GM21723 (cell line): ENCODE data around the gene KAZN.

ENCODE experiments used
- ATAC-seq: cut with Tn5 transposase; IDR thresholded peaks from one replicate; pipeline ENCODE4 v1.9.1; 2021; ENCODE audit warnings: mild to moderate bottlenecking, moderate library complexity; ENCODE audit not compliant: unreplicated experiment

The KAZN gene

GRCh38 chr1:14844356-14844755 is 245.9 kb downstream of the KAZN start:
- ATAC-seq: no peak

GRCh38 chr1:14844923-14845617 is 246.6 kb downstream of the KAZN start:
- no peak for ATAC-seq

- ATAC-seq: no peak
These were observed 247.4 kb downstream of the KAZN start for GRCh38 chr1:14845851-14846250.

- ATAC-seq: no peak
These were observed 248.2 kb downstream of the KAZN start for GRCh38 chr1:14846688-14847087.

GRCh38 chr1:14848203-14848602 is 249.7 kb downstream of the KAZN start:
- no peak for ATAC-seq

- no peak for ATAC-seq
These were observed 250.1 kb downstream of the KAZN start for GRCh38 chr1:14848625-14849024.

- no peak for ATAC-seq
These were observed 250.6 kb downstream of the KAZN start for GRCh38 chr1:14849038-14849437.

GRCh38 chr1:14850563-14850962 is 252.1 kb downstream of the KAZN start:
- no peak for ATAC-seq

- no peak for ATAC-seq
These were observed 253.3 kb downstream of the KAZN start for GRCh38 chr1:14851760-14852159.

- ATAC-seq: no peak
These were observed 253.8 kb downstream of the KAZN start for GRCh38 chr1:14852291-14852690.

- no peak for ATAC-seq
These were observed 255.0 kb downstream of the KAZN start for GRCh38 chr1:14853518-14853917.

GRCh38 chr1:14855268-14855667 is 256.8 kb downstream of the KAZN start:
- ATAC-seq: no peak

GRCh38 chr1:14855801-14856200 is 257.3 kb downstream of the KAZN start:
- no peak for ATAC-seq

GRCh38 chr1:14857436-14858195 is 259.1 kb downstream of the KAZN start:
- no peak for ATAC-seq

- ATAC-seq: no peak
These were observed 263.8 kb downstream of the KAZN start for GRCh38 chr1:14862114-14862771.

- ATAC-seq: no peak
These were observed 266.6 kb downstream of the KAZN start for GRCh38 chr1:14865106-14865505.

GRCh38 chr1:14866911-14867612 is 268.6 kb downstream of the KAZN start:
- no peak for ATAC-seq

- no peak for ATAC-seq
These were observed 270.7 kb downstream of the KAZN start for GRCh38 chr1:14869187-14869586.

GRCh38 chr1:14871218-14871970 is 272.9 kb downstream of the KAZN start:
- ATAC-seq: no peak

GRCh38 chr1:14872762-14873161 is 274.3 kb downstream of the KAZN start:
- no peak for ATAC-seq

- ATAC-seq: no peak
These were observed 275.2 kb downstream of the KAZN start for GRCh38 chr1:14873677-14874076.
